ENCODE results near the gene CD82.
A peak's percentile ranks its signal among the peaks of the same experiment; 100 is the strongest.

CD82 gene

DNA sequence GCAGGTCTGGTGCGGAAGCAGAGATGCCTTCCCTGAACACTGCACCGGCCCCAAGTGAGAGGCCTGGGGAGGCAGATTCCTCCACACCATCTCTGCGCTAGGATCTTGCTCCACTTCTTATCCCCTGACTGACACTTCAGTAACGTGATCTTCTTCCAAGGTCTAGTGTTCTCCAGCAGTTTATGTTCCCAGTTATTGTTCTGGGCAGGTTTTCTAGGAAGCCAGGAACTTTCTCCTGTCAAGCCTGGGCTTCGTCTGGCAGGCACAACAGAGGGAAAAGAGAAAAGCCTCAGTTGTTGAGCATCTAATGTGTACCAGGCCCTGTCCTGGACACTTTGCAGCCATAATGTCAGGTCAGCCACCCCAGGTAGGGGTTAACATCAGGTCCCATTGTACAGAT is 10.5 kb downstream of the CD82 start:
- DNase-seq (ENCODE audit: low read depth, low spot score): no peak

DNA sequence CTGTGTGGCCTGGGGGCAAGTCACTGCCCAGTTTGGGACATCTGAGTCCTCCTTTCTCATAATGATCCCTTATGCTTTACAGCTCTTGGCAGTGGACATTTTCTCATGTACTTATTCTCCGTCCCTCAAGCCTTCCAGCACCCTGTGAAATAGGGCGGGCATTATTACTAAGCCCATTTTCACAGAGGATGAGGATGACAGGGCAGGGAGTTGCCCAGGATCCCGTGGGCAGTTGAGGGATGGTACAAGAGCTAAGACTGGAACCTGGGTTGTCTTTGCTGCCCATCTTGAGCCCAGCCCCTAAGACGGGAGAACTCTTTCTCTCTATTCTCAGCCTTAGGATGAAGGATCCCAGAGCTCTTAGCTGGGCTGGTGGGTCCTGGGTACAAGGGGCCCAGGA is 11.2 kb downstream of the CD82 start:
- DNase-seq (ENCODE audit: low read depth, low spot score): no peak

DNA sequence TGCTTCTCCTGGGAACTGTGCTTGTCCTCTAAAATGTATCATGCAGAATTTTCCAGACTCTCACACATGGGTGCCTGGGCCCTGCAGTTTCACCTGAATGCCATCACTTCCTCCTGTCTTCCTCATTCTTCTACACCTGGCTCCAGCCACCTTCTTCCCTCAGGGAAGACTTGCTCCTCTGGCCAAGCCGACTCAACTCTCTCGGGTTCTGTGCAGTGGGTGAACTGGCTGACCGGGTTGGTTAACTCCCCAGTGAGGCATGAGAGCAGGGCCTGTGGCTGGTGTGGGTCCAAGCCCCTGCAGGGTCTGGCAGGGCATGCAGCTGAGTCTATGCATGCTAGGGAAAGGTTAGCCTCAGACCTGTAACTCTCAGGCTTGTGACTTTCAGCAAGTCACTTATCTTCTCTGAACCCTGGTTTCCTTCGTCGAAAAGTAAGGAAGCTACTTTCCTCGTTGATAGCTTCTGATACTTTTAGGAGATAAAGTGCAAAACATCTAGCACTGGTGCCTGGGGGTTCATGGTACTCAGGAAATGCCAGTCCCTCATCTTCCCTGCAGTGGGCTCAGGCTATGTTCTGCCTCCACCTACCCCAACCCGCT is 11.9 kb downstream of the CD82 start:
- DNase-seq (ENCODE audit: low read depth, low spot score): peak; percentile 60

DNA sequence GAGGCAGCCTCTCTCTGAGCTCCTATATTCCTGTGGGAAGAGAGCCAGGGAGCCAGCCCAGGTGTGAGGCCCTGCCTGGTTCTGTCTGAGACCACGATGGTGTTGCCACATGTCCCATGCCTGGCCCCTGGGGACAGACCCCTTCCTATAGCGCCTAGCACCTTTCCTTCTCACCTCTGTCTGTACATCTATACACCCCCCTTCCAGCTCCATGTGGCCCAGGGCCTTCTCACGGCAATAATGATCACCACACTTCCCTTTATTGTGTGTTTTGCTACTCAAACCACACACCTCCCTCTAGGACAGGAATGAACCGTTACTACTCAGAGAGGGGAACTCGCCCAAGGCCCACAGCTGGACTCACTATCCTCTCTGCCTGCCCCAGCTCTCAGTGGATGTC is 12.8 kb downstream of the CD82 start:
- no peak for DNase-seq (ENCODE audit: low read depth, low spot score)

DNA sequence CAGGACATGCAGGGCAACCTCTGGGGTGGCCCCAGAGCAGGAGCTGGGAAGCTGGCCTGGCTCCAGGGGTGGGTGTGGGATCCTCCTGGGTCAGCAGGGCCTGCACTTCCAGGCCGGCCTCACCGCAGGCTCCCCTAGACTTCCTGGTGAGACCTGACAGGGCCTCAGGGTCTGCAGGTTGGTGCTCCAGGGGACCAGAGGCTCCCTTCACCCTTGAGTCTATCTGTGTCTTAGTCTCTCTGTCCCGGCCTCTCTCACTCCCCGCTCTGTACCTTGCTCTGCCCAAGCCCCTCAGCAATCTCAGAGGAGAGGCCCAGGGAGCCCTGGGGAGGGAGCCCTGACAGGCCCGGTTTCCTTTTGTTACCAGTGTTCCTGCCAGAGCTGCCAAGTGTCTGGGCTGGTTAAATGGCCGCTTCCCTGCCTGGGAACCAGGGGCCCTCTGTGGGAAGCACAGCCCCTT is 13.9 kb downstream of the CD82 start:
- no peak for DNase-seq (ENCODE audit: low read depth, low spot score)

DNA sequence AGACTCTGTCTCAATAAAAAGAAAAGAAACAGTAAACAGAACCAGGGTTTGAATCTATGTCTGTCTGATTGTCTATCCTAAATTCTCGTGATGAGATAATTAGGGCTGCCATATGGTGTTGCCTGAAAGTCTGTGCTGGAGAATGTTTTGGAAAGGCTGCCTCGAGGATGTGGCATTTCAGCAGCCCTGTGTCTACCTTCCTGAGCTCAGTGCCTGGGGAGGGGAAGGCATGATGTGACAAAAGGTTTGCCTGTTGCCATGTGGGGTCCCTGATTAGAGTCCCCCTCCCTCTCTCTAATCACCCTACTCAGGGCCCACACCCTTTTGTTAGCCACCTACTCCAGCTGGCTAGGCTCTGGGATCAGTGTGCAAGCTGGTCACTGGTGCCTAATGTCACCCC is 15.2 kb downstream of the CD82 start:
- no peak for DNase-seq (ENCODE audit: low read depth, low spot score)

GRCh38 chr11:44581246-44581645 is 15.8 kb downstream of the CD82 start:
- no peak for DNase-seq (ENCODE audit: low read depth, low spot score)

- DNase-seq (ENCODE audit: low read depth, low spot score): no peak
Measured at GRCh38 chr11:44582641-44583352, 17.3 kb downstream of the CD82 start.

DNA sequence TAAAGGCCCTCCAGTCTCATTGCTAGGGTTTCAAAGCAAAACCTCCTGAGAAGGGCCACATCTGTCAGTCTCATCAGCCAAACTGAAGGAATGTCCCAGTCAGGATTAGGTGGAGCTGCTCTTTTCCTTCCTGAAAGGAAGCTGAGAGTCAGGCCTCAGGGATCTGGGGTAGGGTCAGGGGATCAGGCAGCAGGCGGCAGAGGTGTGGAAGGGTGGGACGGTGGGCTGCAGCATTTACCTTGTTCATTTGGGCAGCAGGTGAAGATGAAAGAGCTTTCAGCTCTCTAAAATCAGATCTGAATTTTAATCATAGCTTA is 17.8 kb downstream of the CD82 start:
- no peak for DNase-seq (ENCODE audit: low read depth, low spot score)

- no peak for DNase-seq (ENCODE audit: low read depth, low spot score)
Measured at GRCh38 chr11:44585421-44585820, 20.0 kb downstream of the CD82 start.

GRCh38 chr11:44589301-44589700 is 23.8 kb downstream of the CD82 start:
- DNase-seq (ENCODE audit: low read depth, low spot score): no peak

GRCh38 chr11:44590769-44591168 is 25.3 kb downstream of the CD82 start:
- no peak for DNase-seq (ENCODE audit: low read depth, low spot score)

GRCh38 chr11:44591557-44591956 is 26.1 kb downstream of the CD82 start:
- DNase-seq (ENCODE audit: low read depth, low spot score): no peak

- DNase-seq (ENCODE audit: low read depth, low spot score): peak; percentile 64
Measured at GRCh38 chr11:44592125-44592940, 26.9 kb downstream of the CD82 start.

DNA sequence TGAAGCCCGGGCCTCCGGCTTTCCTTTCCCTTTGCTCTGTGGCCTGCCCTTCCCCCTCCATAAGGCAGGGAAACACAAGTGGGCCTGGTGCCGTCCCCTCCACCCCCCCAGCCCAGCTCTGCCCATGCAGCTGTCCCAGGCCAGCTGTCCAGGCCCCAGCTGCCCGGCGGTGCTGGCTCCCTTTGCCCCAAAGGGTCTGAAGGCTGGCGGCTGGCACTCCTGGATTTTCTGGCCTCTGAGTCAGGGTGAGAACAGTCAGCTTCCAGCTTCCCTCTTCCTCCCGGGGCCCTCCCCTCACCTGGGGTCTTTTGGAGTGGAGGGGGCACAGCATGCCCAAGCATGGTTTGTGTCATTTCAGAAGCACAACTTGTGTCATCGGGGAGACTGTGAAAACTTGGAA is 27.8 kb downstream of the CD82 start:
- no peak for DNase-seq (ENCODE audit: low read depth, low spot score)

DNA sequence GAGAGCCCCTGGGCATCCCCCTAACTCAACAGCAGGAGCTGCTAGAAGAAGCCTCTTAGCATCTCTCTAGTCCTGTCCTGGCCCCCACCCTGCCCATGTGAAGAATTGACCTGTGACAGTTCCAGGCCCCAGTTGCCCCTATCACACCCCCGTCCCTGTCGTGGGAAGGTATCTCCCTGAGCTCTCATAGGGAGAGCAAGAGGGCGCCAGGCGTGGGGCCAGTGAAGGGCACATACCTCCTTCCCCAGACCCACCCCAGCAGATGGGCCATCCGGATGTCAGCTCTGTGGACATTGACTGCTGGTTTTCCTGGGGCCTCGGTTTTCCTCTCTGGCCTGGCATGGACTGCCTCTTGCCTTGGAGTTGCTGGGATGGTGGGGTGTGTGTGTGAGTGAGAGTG is 29.5 kb downstream of the CD82 start:
- no peak for DNase-seq (ENCODE audit: low read depth, low spot score)

DNA sequence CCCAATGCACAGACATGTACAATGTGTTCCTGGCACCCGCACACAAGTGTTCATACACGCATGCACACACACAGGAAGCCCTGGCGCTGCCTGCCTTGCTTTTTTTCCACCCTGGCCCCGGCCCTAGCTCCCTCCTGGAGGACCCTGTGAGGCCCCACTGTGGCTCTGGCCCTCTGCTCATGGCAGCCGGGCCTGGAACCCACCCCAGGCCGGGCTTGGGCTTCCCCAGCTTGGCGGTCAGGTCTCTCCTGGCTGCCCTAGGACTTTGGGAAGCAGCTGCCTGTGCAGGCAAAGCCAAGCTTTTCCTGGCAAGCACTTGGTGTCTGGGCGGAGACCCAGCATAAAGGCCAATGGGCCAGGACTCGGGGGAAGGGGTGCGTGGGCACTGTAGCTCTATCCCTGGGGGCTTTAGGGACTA is 30.5 kb downstream of the CD82 start:
- no peak for DNase-seq (ENCODE audit: low read depth, low spot score)

DNA sequence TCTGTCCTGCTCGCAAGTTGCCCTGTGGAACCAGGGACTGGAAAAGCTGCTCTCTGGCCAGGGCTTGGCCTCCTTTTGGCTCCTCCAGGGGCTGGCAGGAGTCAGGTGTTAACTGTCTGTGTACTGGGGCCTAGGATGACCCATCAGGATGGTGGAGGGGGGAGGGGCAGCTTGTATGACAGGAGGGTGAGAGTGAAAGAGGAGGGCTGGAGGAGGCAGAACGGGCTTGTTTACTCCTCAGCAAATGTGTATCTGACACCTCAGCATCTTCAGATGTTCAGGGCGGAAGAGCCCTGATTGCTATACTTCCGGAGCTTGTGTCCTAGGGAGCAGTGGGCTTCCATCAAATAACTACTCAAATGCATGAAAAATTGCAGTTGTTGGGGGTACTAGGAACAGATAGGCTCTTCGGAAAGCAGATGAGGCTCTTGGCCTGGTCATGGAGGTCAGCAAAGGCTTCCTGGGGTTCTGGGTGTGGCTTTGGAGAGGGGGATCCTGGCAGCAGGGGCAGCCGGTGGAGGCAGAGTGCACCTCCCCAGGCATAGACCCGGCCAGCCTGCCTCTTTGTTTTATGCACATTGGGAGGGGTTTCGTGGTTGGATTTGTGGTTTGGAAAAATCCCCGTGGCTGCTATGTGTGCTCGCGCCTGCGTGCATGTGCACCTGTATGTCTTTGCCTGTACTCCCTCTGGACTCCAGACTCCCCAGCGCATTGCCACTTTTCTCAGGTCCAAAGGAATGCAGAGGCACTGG is 31.2 kb downstream of the CD82 start:
- no peak for DNase-seq (ENCODE audit: low read depth, low spot score)

GRCh38 chr11:44597358-44598012 is 32.0 kb downstream of the CD82 start:
- no peak for DNase-seq (ENCODE audit: low read depth, low spot score)

DNA sequence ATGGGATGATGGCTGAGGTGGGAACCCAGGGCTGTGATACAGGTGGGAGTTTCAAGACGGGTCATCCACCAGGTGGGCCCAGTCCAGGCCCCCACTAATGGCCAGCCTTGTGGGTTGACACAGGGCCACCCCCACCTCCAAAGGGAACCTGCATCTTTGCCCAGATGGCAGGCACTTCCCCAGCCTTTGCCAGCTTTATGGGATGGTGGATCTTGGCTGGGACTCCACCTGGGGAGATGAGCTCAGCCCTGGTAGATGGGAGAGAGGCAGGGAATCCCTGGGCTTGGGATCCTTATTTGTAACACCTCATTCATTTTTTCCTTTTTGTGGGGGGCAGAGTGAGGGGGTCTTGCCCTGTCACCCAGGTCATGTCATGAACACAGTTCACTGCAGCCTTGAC is 33.4 kb downstream of the CD82 start:
- no peak for DNase-seq (ENCODE audit: low read depth, low spot score)

DNA sequence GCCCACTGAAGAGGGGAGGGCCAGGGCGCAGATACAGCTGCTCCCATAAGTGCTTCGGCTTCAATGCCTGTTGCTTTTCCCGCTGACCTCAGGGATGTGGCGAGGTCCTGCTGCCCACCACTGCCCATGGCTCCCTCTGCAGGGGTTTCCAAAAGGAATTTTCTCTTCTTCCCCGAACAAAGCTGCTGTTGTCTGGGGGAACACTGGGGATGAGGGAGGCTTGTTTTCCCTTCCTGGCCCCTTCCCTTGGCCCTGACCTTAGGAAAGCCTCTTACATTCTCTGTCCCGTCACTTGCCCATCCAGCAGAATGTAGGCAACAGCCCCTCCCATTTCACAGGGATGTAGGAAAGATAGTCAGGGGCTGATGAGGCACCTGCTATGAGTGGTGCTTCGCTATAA is 34.8 kb downstream of the CD82 start:
- DNase-seq (ENCODE audit: low read depth, low spot score): no peak
